HL-60 (cell line): ENCODE measurements around the gene LRRC42.

Experiments
- DNase-seq, 2 experiments: peaks; one replicate each; pipeline ENCODE4 v3.0.0-alpha.2; 2010 to 2020; ENCODE audit warnings: low read depth in 1 of 2, low spot score in 1 of 2
- H3K27ac ChIP-seq: fragments of 250-450 bp; sonication (Bioruptor Pico); replicated peaks from 2 replicates; pipeline ENCODE4 v1.5.1; 2020; ENCODE audit warnings: mild to moderate bottlenecking, moderate library complexity
- H3K27me3 ChIP-seq: fragments of 250-450 bp; sonication (Bioruptor Pico); 2 replicates; pipeline ENCODE4 v1.5.1; 2021; ENCODE audit warnings: mild to moderate bottlenecking, moderate library complexity; ENCODE audit not compliant: insufficient read depth, poor library complexity, severe bottlenecking
- H3K4me3 ChIP-seq: replicated peaks from 2 replicates; pipeline ENCODE4 v1.5.1; 2011; ENCODE audit warnings: mild to moderate bottlenecking, control low read depth, low read length; ENCODE audit not compliant: insufficient read depth
- CTCF ChIP-seq: IDR thresholded peaks from one replicate; pipeline ENCODE4 v1.5.1; 2011; ENCODE audit warnings: low read length, control low read depth, inconsistent platforms; ENCODE audit not compliant: insufficient read depth
- GABPA ChIP-seq: IDR thresholded peaks from 2 replicates; pipeline ENCODE4 v1.6.1; 2012; ENCODE audit warnings: low read depth
- POLR2AphosphoS5 ChIP-seq: IDR thresholded peaks from 2 replicates; pipeline ENCODE4 v1.6.1; 2012; ENCODE audit warnings: low read depth
- REST ChIP-seq: IDR thresholded peaks from 2 replicates; pipeline ENCODE4 v1.6.1; 2012; ENCODE audit warnings: low read depth; ENCODE audit not compliant: insufficient replicate concordance
- SPI1 ChIP-seq: IDR thresholded peaks from 2 replicates; pipeline ENCODE4 v1.6.1; 2012; ENCODE audit warnings: low read depth, mild to moderate bottlenecking, borderline replicate concordance

Gene LRRC42

GRCh38 chr1:53929246-53929960 is 16.7 kb upstream of the LRRC42 start:
- TF ChIP-seq REST (no peak), CTCF (no peak), GABPA (no peak), POLR2AphosphoS5 (no peak), SPI1 (no peak)
- no peak for DNase-seq
- no peaks in the 10 kb centered on the region for H3K27me3 ChIP-seq
- no peak overlapping the region for H3K4me3 ChIP-seq
- no peak overlapping the region for H3K27ac ChIP-seq

GRCh38 chr1:53930932-53931331 is 15.2 kb upstream of the LRRC42 start:
- Histone ChIP-seq H3K27ac (no peak overlapping the region), H3K27me3 (no peaks in the 10 kb centered on the region), H3K4me3 (no peak overlapping the region)
- DNase-seq, result no peak
- TF ChIP-seq CTCF (no peak), POLR2AphosphoS5 (no peak)

GRCh38 chr1:53931523-53931922 is 14.6 kb upstream of the LRRC42 start:
- TF ChIP-seq REST (no peak), SPI1 (no peak), GABPA (no peak), CTCF (no peak), POLR2AphosphoS5 (no peak)
- Histone ChIP-seq H3K27me3 (no peaks in the 10 kb centered on the region), H3K27ac (no peak overlapping the region), H3K4me3 (no peak overlapping the region)
- no peak for DNase-seq

- no peaks in the 10 kb centered on the region for H3K27me3 ChIP-seq
- no peak overlapping the region for H3K27ac ChIP-seq
- H3K4me3 ChIP-seq, result no peak overlapping the region
- TF ChIP-seq POLR2AphosphoS5, result no peak
- TF ChIP-seq REST, result no peak
- no peak for TF ChIP-seq SPI1
- TF ChIP-seq CTCF, result no peak
- no peak for TF ChIP-seq GABPA
- no peak for DNase-seq
Measured at GRCh38 chr1:53934170-53934765, 11.9 kb upstream of the LRRC42 start.
